CD4-positive, alpha-beta memory T cell (primary cell): ENCODE data around the gene CNPY4. TPM values are rescaled to one million over a fixed set of nuclear protein-coding genes. Genes with fewer than 3 reads are reported as not detected.

Source experiments
- CTCF ChIA-PET: fragments of 350-600 bp; sonication (Branson Sonifier 250); formaldehyde crosslinking; loops from one replicate; lab custom pipeline; 2021; ENCODE audit warnings: inconsistent platforms; ENCODE audit not compliant: partially characterized antibody; lab: Charles Lee
- POLR2A ChIA-PET: fragments of 350-600 bp; sonication (Branson Sonifier 250); formaldehyde crosslinking; loops from one replicate; lab custom pipeline; 2021; ENCODE audit not compliant: partially characterized antibody; lab: Charles Lee
- DNase-seq, 5 donors: peaks; one replicate each; pipeline versions ENCODE4 v3.0.0 to v3.0.0-alpha.2; 2020 to 2022; ENCODE audit warnings: mixed read lengths in 1 of 5
- H3K27ac ChIP-seq: one replicate; pipeline ENCODE4 v1.7.0; 2013; ENCODE audit warnings: low read depth, low read length
- H3K27me3 ChIP-seq: 2 replicates; pipeline ENCODE4 v1.7.0; 2013; ENCODE audit warnings: mild to moderate bottlenecking, low read length, moderate library complexity; ENCODE audit not compliant: insufficient read depth
- H3K36me3 ChIP-seq: 2 replicates; pipeline ENCODE4 v1.7.0; 2013; ENCODE audit warnings: mild to moderate bottlenecking, low read length, moderate library complexity; ENCODE audit not compliant: insufficient read depth
- H3K4me1 ChIP-seq: 2 replicates; pipeline ENCODE4 v1.7.0; 2013; ENCODE audit warnings: mild to moderate bottlenecking, low read length, moderate library complexity; ENCODE audit not compliant: insufficient read depth
- H3K4me3 ChIP-seq, 2 donors: one replicate each; pipeline ENCODE4 v1.7.0; 2013; ENCODE audit warnings: low read length in 2 of 2, mild to moderate bottlenecking in 1 of 2
- H3K9me3 ChIP-seq, 2 donors: one replicate each; pipeline ENCODE4 v1.7.0; 2013; ENCODE audit warnings: low read length in 2 of 2, control low read depth in 1 of 2; ENCODE audit not compliant: control insufficient read depth in 1 of 2
- H3K27ac Mint-ChIP-seq, 7 donors: one replicate each; pipeline ENCODE4 v1.8.0; 2020 to 2021; ENCODE audit warnings: mixed read lengths in 7 of 7, mild to moderate bottlenecking in 6 of 7, inconsistent platforms in 3 of 7, moderate library complexity in 3 of 7
- H3K27me3 Mint-ChIP-seq, 2 donors: one replicate each; pipeline ENCODE4 v1.8.0; 2020 to 2021; ENCODE audit warnings: mixed read lengths in 2 of 2
- H3K36me3 Mint-ChIP-seq, 2 donors: one replicate each; pipeline ENCODE4 v1.8.0; 2020 to 2021; ENCODE audit warnings: mixed read lengths in 2 of 2, inconsistent platforms in 1 of 2, mild to moderate bottlenecking in 1 of 2
- H3K4me1 Mint-ChIP-seq, 4 donors: one replicate each; pipeline ENCODE4 v1.8.0; 2020 to 2021; ENCODE audit warnings: mixed read lengths in 4 of 4, mild to moderate bottlenecking in 1 of 4
- H3K4me3 Mint-ChIP-seq, 8 donors: one replicate each; pipeline ENCODE4 v1.8.0; 2020 to 2021; ENCODE audit warnings: mixed read lengths in 8 of 8, mild to moderate bottlenecking in 7 of 8, moderate library complexity in 6 of 8, inconsistent platforms in 3 of 8
- H3K9me3 Mint-ChIP-seq, 8 donors: one replicate each; pipeline ENCODE4 v1.8.0; 2020 to 2021; ENCODE audit warnings: mixed read lengths in 8 of 8, mild to moderate bottlenecking in 5 of 8, inconsistent platforms in 3 of 8, moderate library complexity in 1 of 8
- intact Hi-C: fragments of 100-400 bp; cut with micrococcal nuclease; formaldehyde crosslinking; loops from one replicate; pipeline ENCODE4 v1.15.1; 2023
- polyA plus RNA-seq, 2 donors: library from polyadenylated mRNA; unstranded; fragments of 300-500 nt; fragmentation: Illumina TruSeq; gene quantifications; one replicate each; pipeline ENCODE4 v1.2.3, GENCODE V29; 2021
- total RNA-seq, 2 experiments: library from RNA; stranded (reverse); gene quantifications; one replicate each; pipeline ENCODE4 v1.2.3, GENCODE V29; 2021

Gene CNPY4
- total and polyA plus RNA-seq, 4 experiments from 2014 or later = 14.8 to 69.8 (median 46.9) TPM

DNA sequence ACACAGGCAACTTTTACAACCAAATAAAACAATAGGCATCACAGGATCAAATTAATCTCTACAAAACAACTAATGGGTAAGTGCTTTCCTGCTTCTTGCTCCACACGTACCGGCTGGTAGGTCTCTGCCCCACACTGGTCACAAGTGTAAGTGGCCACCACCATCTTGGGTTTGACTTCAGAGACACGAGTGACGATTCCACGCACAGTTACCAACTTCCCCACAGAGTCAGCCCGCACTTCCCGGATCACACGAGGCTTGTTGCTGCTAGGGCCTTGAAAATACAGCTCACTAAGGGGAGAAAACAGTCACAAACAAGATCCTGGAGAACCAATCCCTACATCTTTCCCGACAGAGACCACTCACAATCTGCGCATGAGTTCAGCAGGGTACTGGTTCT, 20.5 kb upstream of the CNPY4 start:
- H3K27ac ChIP-seq = peak overlapping the region; percentile 96
- ChIA-PET POLR2A (interaction anchor here (3.6 to 8.2 kb wide), 4 partner anchors 9 to 31 kb away, joined by 20 to 175 read pairs (median 64); partner anchors contain the start of genes CNPY4, COPS6 and MBLAC1), CTCF (interaction anchor here (0.7 to 1.4 kb wide), 2 partner anchors 14 to 34 kb away, joined by 3 to 4 read pairs; no protein-coding TSS in a partner anchor)
- intact Hi-C loops = no loop called here
- Mint-ChIP-seq H3K4me3 (peak overlapping the region; percentile 27 to 95 (median 79)), H3K27ac (peak overlapping the region; percentile 72 to 99 (median 90)), H3K27me3 (peaks cover 0 to 2% of the 10 kb centered on the region in 2 donors), H3K36me3 (peaks cover 44 to 71% of the 10 kb centered on the region in 2 donors), H3K4me1 (peaks cover 23 to 53% (median 34%) of the 10 kb centered on the region in 4 donors), H3K9me3 (peaks cover 0 to 2% (median 0%) of the 10 kb centered on the region in 8 donors)
- no peak for DNase-seq
- H3K27me3 ChIP-seq = no peaks in the 10 kb centered on the region
- H3K4me3 ChIP-seq = no peak overlapping the region
- peaks cover 55% of the 10 kb centered on the region for H3K36me3 ChIP-seq
- peaks cover 29% of the 10 kb centered on the region for H3K4me1 ChIP-seq
- no peaks in the 10 kb centered on the region for H3K9me3 ChIP-seq

- Mint-ChIP-seq H3K4me3 (peak overlapping the region; percentile 92 to 95 (median 93)), H3K4me1 (peaks cover 22 to 53% (median 34%) of the 10 kb centered on the region in 4 donors), H3K9me3 (peaks cover 0 to 2% (median 0%) of the 10 kb centered on the region in 8 donors), H3K27ac (peak overlapping the region; percentile 91 to 99 (median 97)), H3K36me3 (peaks cover 42 to 65% of the 10 kb centered on the region in 2 donors), H3K27me3 (peaks cover 0 to 2% of the 10 kb centered on the region in 2 donors)
- H3K27me3 ChIP-seq = no peaks in the 10 kb centered on the region
- H3K9me3 ChIP-seq = no peaks in the 10 kb centered on the region
- H3K4me1 ChIP-seq = peaks cover 29% of the 10 kb centered on the region
- H3K27ac ChIP-seq = peak overlapping the region; percentile 96
- ChIA-PET CTCF (interaction anchor here (0.7 to 1.4 kb wide), 2 partner anchors 14 to 33 kb away, joined by 3 to 4 read pairs; no protein-coding TSS in a partner anchor), POLR2A (interaction anchor here (3.0 to 8.2 kb wide), 6 partner anchors 10 to 50 kb away, joined by 20 to 175 read pairs (median 36); partner anchors contain the start of genes CNPY4, COPS6, MBLAC1 and ZNF3)
- DNase-seq = no peak
- intact Hi-C loops = no loop called here
- peaks cover 50% of the 10 kb centered on the region for H3K36me3 ChIP-seq
- H3K4me3 ChIP-seq = peak overlapping the region; percentile 80 to 95
Observed at GRCh38 chr7:100099452-100099851, 20.0 kb upstream of the CNPY4 start.

- intact Hi-C loops = loop anchor here (1.0 to 5.0 kb wide), 6 partner anchors 12 to 628 kb away; partner anchors contain the start of genes CNPY4, COPS6, MBLAC1 and TAF6
- H3K36me3 Mint-ChIP-seq = peaks cover 36 to 58% of the 10 kb centered on the region in 2 donors
- POLR2A ChIA-PET = interaction anchor here (0.7 to 8.2 kb wide), 27 partner anchors 11 to 787 kb away, joined by 3 to 175 read pairs (median 4); partner anchors contain the start of genes CNPY4, COPS6, FBXO24 and GAL3ST4
- CTCF ChIA-PET = interaction anchor here (0.9 to 4.8 kb wide), 9 partner anchors 11 to 32 kb away, joined by 3 to 28 read pairs (median 5); partner anchors contain the start of genes COPS6 and MBLAC1
- DNase-seq = peak; percentile 86 to 96 (median 92)
- Histone ChIP-seq H3K9me3 (no peaks in the 10 kb centered on the region), H3K4me3 (peak overlapping the region; percentile 95), H3K4me1 (peaks cover 29% of the 10 kb centered on the region), H3K27me3 (no peaks in the 10 kb centered on the region), H3K36me3 (peaks cover 39% of the 10 kb centered on the region), H3K27ac (peak overlapping the region; percentile 96)
- H3K4me1 Mint-ChIP-seq = peaks cover 22 to 50% (median 34%) of the 10 kb centered on the region in 4 donors
- peaks cover 0 to 2% (median 0%) of the 10 kb centered on the region in 8 donors for H3K9me3 Mint-ChIP-seq
- peak overlapping the region; percentile 92 to 95 (median 93) for H3K4me3 Mint-ChIP-seq
- H3K27ac Mint-ChIP-seq = peak overlapping the region; percentile 91 to 99 (median 97)
- H3K27me3 Mint-ChIP-seq = peaks cover 0 to 2% of the 10 kb centered on the region in 2 donors
Observed at GRCh38 chr7:100100420-100101015, 18.9 kb upstream of the CNPY4 start.

GRCh38 chr7:100101016-100101862, 18.2 kb upstream of the CNPY4 start, which contains the start of the genes AP4M1 and MCM7:
Gene AP4M1, plus strand, starts transcription at chr7:100101643. Its CDS starts 72 bp downstream, at chr7:100101715.
Gene MCM7, minus strand, starts transcription at chr7:100101397. Its CDS starts 103 bp downstream, at chr7:100101294.
- Mint-ChIP-seq H3K4me1 (peaks cover 22 to 46% (median 34%) of the 10 kb centered on the region in 4 donors), H3K36me3 (peaks cover 29 to 51% of the 10 kb centered on the region in 2 donors)

DNA sequence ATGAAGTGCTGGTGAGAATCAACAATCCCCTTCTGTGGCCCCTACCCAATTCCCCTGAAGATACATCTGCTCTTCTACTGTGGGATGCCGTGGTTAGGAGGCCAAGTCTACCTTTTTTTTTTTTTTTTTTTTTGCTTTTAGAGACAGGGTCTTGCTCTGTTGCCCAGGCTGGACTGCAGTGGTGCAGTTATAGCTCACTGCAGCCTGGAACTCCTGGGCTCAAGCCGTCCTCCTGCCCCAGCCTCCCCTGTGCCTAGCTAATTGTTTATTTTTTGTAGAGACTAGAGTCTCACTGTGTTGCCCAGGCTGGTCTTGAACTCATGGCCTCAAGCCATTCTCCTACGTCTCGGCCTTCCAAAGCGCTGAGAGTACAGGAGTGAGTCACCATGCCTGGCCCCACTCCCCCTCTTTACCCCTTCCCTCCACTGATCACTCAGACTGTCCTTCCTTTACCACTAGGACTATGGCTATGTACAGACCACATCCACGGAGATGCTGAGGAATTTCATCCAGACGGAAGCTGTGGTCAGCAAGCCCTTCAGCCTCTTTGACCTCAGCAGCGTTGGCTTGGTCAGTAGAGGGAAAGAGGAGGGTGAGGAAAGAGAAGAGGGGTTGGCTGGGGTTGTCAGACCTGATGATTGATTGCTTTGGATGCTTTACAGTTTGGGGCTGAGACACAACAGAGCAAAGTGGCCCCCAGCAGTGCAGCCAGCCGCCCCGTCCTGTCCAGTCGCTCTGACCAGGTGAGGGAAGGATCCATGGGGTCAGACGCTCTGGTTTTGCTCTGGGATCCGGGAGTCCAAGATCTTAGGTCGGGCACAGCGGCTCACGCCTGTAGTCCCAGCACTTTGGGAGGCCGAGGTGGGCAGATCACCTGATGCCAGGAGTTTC, 16.2 kb upstream of the CNPY4 start:
- Histone ChIP-seq H3K4me3 (no peak overlapping the region), H3K27me3 (no peaks in the 10 kb centered on the region), H3K27ac (no peak overlapping the region), H3K9me3 (no peaks in the 10 kb centered on the region), H3K36me3 (peaks cover 24% of the 10 kb centered on the region), H3K4me1 (peaks cover 25% of the 10 kb centered on the region)
- H3K27me3 Mint-ChIP-seq = peaks cover 0 to 2% of the 10 kb centered on the region in 2 donors
- intact Hi-C loops = loop anchor here (5.0 kb wide), 1 partner anchor 631 kb away; the partner anchor contains the start of gene ZNF789
- POLR2A ChIA-PET = interaction anchor here (0.6 to 8.2 kb wide), 10 partner anchors 8 to 786 kb away, joined by 3 to 175 read pairs (median 10); partner anchors contain the start of genes CNPY4, COPS6, GJC3 and MBLAC1
- no peak for DNase-seq
- H3K36me3 Mint-ChIP-seq = peaks cover 23 to 50% of the 10 kb centered on the region in 2 donors
- H3K27ac Mint-ChIP-seq = peak overlapping the region; percentile 36 to 99 (median 79)
- H3K4me1 Mint-ChIP-seq = peaks cover 20 to 42% (median 28%) of the 10 kb centered on the region in 4 donors
- H3K4me3 Mint-ChIP-seq = peak overlapping the region in 7 of 8 donors; percentile 77 to 93 (median 81)
- no peaks in the 10 kb centered on the region for H3K9me3 Mint-ChIP-seq
- CTCF ChIA-PET = interaction anchor here (1.2 to 4.8 kb wide), 4 partner anchors 14 to 30 kb away, joined by 4 to 28 read pairs (median 16); partner anchors contain the start of gene COPS6

More at GRCh38 chr7:100101016-100101862, 18.2 kb upstream of the CNPY4 start, which contains the start of the genes AP4M1 and MCM7:
- Mint-ChIP-seq H3K27ac (peak within 1 kb of the TSS; percentile 93 to 99 (median 97)), H3K4me3 (peak within 1 kb of the TSS; percentile 92 to 95 (median 93)), H3K9me3 (no peaks in the 10 kb centered on the region), H3K27me3 (peaks cover 0 to 2% of the 10 kb centered on the region in 2 donors)
- POLR2A ChIA-PET = interaction anchor here (0.6 to 8.2 kb wide), 33 partner anchors 12 to 788 kb away, joined by 3 to 175 read pairs (median 4); partner anchors contain the start of genes CNPY4, COPS6, FBXO24 and GAL3ST4
- H3K27ac ChIP-seq = peak within 1 kb of the TSS; percentile 96
- peak within 1 kb of the TSS; percentile 95 for H3K4me3 ChIP-seq
- CTCF ChIA-PET = interaction anchor here (0.9 to 4.8 kb wide), 11 partner anchors 12 to 117 kb away, joined by 3 to 28 read pairs (median 5); partner anchors contain the start of genes COPS6 and MBLAC1
- peaks cover 29% of the 10 kb centered on the region for H3K4me1 ChIP-seq
- intact Hi-C loops = loop anchor here (1.0 to 5.0 kb wide), 2 partner anchors 18 to 629 kb away; partner anchors contain the start of genes CNPY4, TAF6 and ZNF789
- peaks cover 32% of the 10 kb centered on the region for H3K36me3 ChIP-seq
- no peaks in the 10 kb centered on the region for H3K27me3 ChIP-seq
- peak; percentile 94 to 97 (median 94) for DNase-seq
- no peaks in the 10 kb centered on the region for H3K9me3 ChIP-seq
